Limb (tissue), 2 donors: ENCODE data around the gene PCDHGB4.
"Not testable (repeated sequence)": the region's sequence is repeated elsewhere in the genome, so short reads cannot be mapped to it uniquely, and the experiment has no call there.

Experiments
- DNase-seq, 2 donors: peaks; one replicate each; pipeline ENCODE4 v3.0.0-alpha.2; 2016; ENCODE audit errors: extremely low spot score in 2 of 2

PCDHGB4 gene

DNA sequence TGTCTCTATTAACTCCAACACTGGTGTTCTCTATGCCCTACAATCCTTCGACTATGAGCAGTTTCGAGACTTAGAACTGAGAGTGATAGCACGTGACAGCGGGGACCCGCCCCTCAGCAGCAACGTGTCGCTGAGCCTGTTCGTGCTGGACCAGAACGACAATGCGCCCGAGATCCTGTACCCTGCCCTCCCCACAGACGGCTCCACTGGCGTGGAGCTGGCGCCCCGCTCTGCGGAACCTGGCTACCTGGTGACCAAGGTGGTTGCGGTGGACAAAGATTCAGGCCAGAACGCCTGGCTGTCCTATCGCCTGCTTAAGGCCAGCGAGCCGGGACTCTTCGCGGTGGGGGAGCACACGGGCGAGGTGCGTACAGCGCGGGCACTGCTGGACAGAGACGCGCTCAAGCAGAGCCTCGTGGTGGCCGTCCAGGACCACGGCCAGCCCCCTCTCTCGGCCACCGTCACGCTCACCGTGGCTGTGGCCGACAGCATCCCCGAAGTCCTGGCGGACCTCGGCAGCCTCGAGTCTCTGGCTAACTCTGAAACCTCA is 35.3 kb downstream of the PCDHGB4 start:
- no peak for DNase-seq

GRCh38 chr5:141427783-141428426 is 40.4 kb downstream of the PCDHGB4 start:
- DNase-seq, result no peak

DNA sequence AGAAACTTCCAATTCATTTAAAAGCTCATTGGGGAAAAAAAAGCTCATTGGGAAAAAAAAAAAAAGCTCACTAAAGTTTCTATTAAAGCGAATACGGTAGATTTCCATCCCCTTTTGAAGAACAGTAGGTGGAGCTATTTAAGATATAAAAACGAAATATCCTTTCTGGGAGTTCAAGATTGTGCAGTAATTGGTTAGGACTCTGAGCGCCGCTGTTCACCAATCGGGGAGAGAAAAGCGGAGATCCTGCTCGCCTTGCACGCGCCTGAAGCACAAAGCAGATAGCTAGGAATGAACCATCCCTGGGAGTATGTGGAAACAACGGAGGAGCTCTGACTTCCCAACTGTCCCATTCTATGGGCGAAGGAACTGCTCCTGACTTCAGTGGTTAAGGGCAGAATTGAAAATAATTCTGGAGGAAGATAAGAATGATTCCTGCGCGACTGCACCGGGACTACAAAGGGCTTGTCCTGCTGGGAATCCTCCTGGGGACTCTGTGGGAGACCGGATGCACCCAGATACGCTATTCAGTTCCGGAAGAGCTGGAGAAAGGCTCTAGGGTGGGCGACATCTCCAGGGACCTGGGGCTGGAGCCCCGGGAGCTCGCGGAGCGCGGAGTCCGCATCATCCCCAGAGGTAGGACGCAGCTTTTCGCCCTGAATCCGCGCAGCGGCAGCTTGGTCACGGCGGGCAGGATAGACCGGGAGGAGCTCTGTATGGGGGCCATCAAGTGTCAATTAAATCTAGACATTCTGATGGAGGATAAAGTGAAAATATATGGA is 43.0 kb downstream of the PCDHGB4 start, which contains the start of gene PCDHGA12:
PCDHGA12 (plus strand) TSS at position 176 of the 782 bp plus-strand sequence; CDS start at position 429, 253 bp downstream.
- no peak for DNase-seq

- no peak for DNase-seq
Observed at GRCh38 chr5:141431286-141431685, 43.8 kb downstream of the PCDHGB4 start.

DNA sequence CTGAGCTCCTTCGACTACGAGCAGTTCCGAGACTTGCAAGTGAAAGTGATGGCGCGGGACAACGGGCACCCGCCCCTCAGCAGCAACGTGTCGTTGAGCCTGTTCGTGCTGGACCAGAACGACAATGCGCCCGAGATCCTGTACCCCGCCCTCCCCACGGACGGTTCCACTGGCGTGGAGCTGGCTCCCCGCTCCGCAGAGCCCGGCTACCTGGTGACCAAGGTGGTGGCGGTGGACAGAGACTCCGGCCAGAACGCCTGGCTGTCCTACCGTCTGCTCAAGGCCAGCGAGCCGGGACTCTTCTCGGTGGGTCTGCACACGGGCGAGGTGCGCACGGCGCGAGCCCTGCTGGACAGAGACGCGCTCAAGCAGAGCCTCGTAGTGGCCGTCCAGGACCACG is 44.8 kb downstream of the PCDHGB4 start:
- DNase-seq, result not testable (repeated sequence)

GRCh38 chr5:141432726-141433125 is 45.2 kb downstream of the PCDHGB4 start:
- not testable (repeated sequence) for DNase-seq

GRCh38 chr5:141434006-141434405 is 46.5 kb downstream of the PCDHGB4 start:
- DNase-seq, result no peak

GRCh38 chr5:141437221-141437620 is 49.7 kb downstream of the PCDHGB4 start:
- no peak for DNase-seq

DNA sequence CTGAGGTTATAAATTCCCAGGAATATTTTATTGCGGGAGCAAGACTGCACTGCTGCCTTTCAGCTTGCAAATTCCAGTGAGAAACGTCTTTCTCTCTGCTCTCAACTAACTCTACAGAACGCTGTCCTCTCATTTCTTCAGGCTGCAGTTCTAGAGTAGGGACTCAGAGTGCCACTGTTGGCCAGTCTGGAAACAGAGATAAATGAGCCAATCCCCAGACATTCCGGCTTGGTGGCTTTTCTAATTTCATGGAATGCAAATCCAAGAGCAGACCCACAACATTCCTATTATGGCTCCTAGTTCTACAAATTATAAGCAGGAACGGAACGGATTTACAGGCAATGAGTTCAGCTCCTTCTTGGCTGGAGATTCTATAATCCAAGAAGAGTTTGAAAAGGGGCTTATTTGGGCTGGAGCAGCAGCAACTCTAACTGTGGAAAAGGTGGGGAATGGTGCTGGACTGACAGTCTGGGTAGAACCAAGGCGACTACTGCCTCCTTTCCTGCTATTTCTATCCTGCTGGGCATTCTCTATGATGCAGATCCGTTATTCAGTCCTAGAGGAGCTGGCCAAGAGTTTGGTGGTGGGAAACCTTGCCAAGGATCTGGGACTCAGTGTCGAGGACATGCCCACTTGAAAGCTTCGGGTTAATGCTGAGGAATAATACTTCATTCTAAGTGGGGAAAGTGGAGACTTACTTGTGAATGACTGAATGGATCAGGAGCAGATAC is 52.1 kb downstream of the PCDHGB4 start:
- DNase-seq, result no peak
